GM23338 (cell line): ENCODE data around the gene BCKDK. TPM values are rescaled to one million over a fixed set of nuclear protein-coding genes. Genes with fewer than 3 reads are reported as not detected.

Source experiments
- ATAC-seq: fragments of 200-7000 bp; cut with Tn5 transposase; 3 replicates; pipeline ENCODE4 v1.9.1; 2020
- DNase-seq: peaks from one replicate; pipeline ENCODE4 v3.0.0-alpha.2; 2015; ENCODE audit warnings: low spot score
- H2AFZ ChIP-seq: fragments of 200-600 bp; sonication (generic); 2 replicates; pipeline ENCODE4 v1.8.0; 2016; ENCODE audit warnings: antibody characterized with exemption, mild to moderate bottlenecking, moderate library complexity
- H3F3A ChIP-seq: fragments of 200-600 bp; sonication (generic); replicated peaks from 2 replicates; pipeline ENCODE4 v1.8.0; 2017; ENCODE audit warnings: antibody characterized with exemption, mixed run types, low read depth
- H3K27ac ChIP-seq: fragments of 200-600 bp; sonication (generic); 2 replicates; pipeline ENCODE4 v1.6.1; 2016; ENCODE audit warnings: low read depth
- H3K27me3 ChIP-seq: fragments of 200-600 bp; sonication (generic); 2 replicates; pipeline ENCODE4 v1.8.0; 2016; ENCODE audit warnings: mild to moderate bottlenecking, mixed run types, moderate library complexity; ENCODE audit not compliant: insufficient read depth
- H3K36me3 ChIP-seq: fragments of 200-600 bp; sonication (generic); 2 replicates; pipeline ENCODE4 v1.8.0; 2016; ENCODE audit warnings: mild to moderate bottlenecking; ENCODE audit not compliant: insufficient read depth
- H3K4me1 ChIP-seq: fragments of 200-600 bp; sonication (generic); 2 replicates; pipeline ENCODE4 v1.8.0; 2016; ENCODE audit warnings: mild to moderate bottlenecking, moderate library complexity; ENCODE audit not compliant: insufficient read depth
- H3K4me2 ChIP-seq: fragments of 200-600 bp; sonication (generic); 2 replicates; pipeline ENCODE4 v1.7.1; 2017; ENCODE audit warnings: mixed run types
- H3K4me3 ChIP-seq: fragments of 200-600 bp; sonication (generic); 2 replicates; pipeline ENCODE4 v1.6.1; 2016; ENCODE audit warnings: mixed run types
- H3K79me2 ChIP-seq: fragments of 200-600 bp; sonication (generic); replicated peaks from 2 replicates; pipeline ENCODE4 v1.8.0; 2017; ENCODE audit warnings: mild to moderate bottlenecking; ENCODE audit not compliant: insufficient read depth
- H3K9me2 ChIP-seq: fragments of 200-600 bp; sonication (generic); 2 replicates; pipeline ENCODE4 v1.8.0; 2017; ENCODE audit not compliant: insufficient read depth
- H4K20me1 ChIP-seq: fragments of 200-600 bp; sonication (generic); replicated peaks from 2 replicates; pipeline ENCODE4 v1.8.0; 2017; ENCODE audit warnings: mild to moderate bottlenecking; ENCODE audit not compliant: insufficient read depth
- H3K27ac Mint-ChIP-seq: 2 replicates; pipeline ENCODE4 v1.8.0; 2020; ENCODE audit warnings: inconsistent platforms, mild to moderate bottlenecking, moderate library complexity, mixed read lengths
- H3K27me3 Mint-ChIP-seq: 3 replicates; pipeline ENCODE4 v1.8.0; 2022; ENCODE audit warnings: low read depth, mild to moderate bottlenecking, moderate library complexity, mixed read lengths, inconsistent platforms; ENCODE audit not compliant: insufficient read depth, poor library complexity
- H3K36me3 Mint-ChIP-seq: 3 replicates; pipeline ENCODE4 v1.8.0; 2021; ENCODE audit warnings: low read depth, mild to moderate bottlenecking, inconsistent platforms, moderate library complexity, mixed read lengths
- H3K4me1 Mint-ChIP-seq: 3 replicates; pipeline ENCODE4 v1.8.0; 2020; ENCODE audit warnings: mild to moderate bottlenecking, inconsistent platforms, mixed read lengths
- H3K4me3 Mint-ChIP-seq: 3 replicates; pipeline ENCODE4 v1.8.0; 2021; ENCODE audit warnings: moderate library complexity, mild to moderate bottlenecking, inconsistent platforms, mixed read lengths
- H3K9me3 Mint-ChIP-seq: 3 replicates; pipeline ENCODE4 v1.8.0; 2020; ENCODE audit warnings: moderate library complexity, mild to moderate bottlenecking, inconsistent platforms, mixed read lengths
- STAT1 ChIP-seq: IDR thresholded peaks from one replicate; pipeline ENCODE4 v1.6.1; 2016; ENCODE audit warnings: antibody characterized with exemption; ENCODE audit not compliant: unreplicated experiment
- ZNF114 ChIP-seq: fragments of 250-450 bp; sonication (Bioruptor Pico); IDR thresholded peaks from 2 replicates; pipeline ENCODE4 v1.5.0; 2020; ENCODE audit warnings: mild to moderate bottlenecking, moderate library complexity
- ZNF331 ChIP-seq: fragments of 250-450 bp; sonication (Bioruptor Pico); IDR thresholded peaks from 2 replicates; pipeline ENCODE4 v1.5.0; 2020; ENCODE audit warnings: low read depth, mild to moderate bottlenecking, moderate library complexity
- polyA plus RNA-seq: library from polyadenylated mRNA; unstranded; fragments of >200 nt; fragmentation: Nextera tagmentation; extraction: Ambion mirVana; gene quantifications from 2 replicates; pipeline ENCODE4 v1.2.1, GENCODE V29; 2016
- total RNA-seq: library from RNA; depleted of rRNA; stranded (reverse); fragments of >200 nt; shearing (Covaris generic); gene quantifications from 2 replicates; pipeline ENCODE4 v1.2.3, GENCODE V29; 2014
- TF ChIP-seq, protein P1 (sequence below): IDR thresholded peaks from one replicate; pipeline ENCODE4 v1.6.1; 2018; ENCODE audit warnings: antibody characterized with exemption; ENCODE audit not compliant: unreplicated experiment
- TF ChIP-seq, protein P2 (sequence below): IDR thresholded peaks from 2 replicates; pipeline ENCODE4 v1.6.1; 2016; ENCODE audit warnings: antibody characterized with exemption
- TF ChIP-seq, protein P3 (sequence below), 2 experiments: fragments of 200-600 bp in 1 of 2; sonication (generic) in 1 of 2; conservative IDR thresholded peaks; 2 replicates each; pipeline versions ENCODE4 v1.5.1 to v1.6.1; 2016 to 2017; ENCODE audit warnings: antibody characterized with exemption in 2 of 2, low read depth in 2 of 2, mild to moderate bottlenecking in 2 of 2, moderate library complexity in 1 of 2

Gene BCKDK
- total and polyA plus RNA-seq, 2 experiments from 2014 or later, result 36.1 to 58.9 TPM

DNA sequence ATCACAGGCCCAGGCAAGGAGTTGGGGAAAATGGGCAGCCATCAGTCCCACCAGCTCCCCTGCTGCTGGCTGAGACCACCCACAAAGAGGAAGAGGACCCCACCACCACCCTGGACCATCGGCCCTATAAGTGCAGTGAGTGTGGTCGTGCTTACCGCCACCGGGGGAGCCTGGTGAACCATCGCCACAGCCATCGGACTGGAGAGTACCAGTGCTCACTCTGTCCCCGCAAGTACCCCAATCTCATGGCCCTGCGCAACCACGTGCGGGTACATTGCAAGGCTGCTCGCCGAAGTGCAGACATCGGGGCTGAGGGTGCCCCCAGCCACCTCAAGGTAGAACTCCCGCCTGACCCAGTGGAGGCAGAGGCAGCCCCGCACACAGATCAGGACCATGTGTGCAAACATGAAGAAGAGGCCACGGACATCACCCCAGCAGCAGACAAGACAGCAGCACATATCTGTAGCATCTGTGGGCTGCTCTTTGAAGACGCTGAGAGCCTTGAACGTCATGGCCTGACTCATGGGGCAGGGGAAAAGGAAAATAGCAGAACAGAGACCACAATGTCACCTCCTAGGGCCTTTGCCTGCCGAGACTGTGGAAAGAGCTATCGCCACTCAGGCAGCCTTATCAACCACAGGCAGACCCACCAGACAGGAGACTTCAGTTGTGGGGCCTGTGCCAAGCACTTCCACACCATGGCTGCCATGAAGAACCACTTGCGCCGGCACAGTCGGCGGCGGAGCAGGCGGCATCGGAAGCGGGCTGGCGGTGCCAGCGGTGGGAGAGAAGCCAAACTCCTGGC lies 30.4 kb upstream of the BCKDK start:
- Histone ChIP-seq H3K4me2 (no peak overlapping the region), H3K9me2 (no peaks in the 10 kb centered on the region), H3K4me1 (peaks cover 4% of the 10 kb centered on the region; the same call in 1 of the 2 replicates), H3K4me3 (no peak overlapping the region), H3K27ac (no peak overlapping the region), H2AFZ (no peak overlapping the region), H4K20me1 (no peaks in the 10 kb centered on the region; the same call in 1 of the 2 replicates), H3F3A (no peaks in the 10 kb centered on the region), H3K36me3 (peaks cover 7% of the 10 kb centered on the region; the same call in 1 of the 2 replicates), H3K79me2 (peaks cover 23% of the 10 kb centered on the region), H3K27me3 (no peaks in the 10 kb centered on the region)
- Mint-ChIP-seq H3K27me3 (peaks cover 10% of the 10 kb centered on the region), H3K4me1 (peaks cover 7% of the 10 kb centered on the region), H3K36me3 (peaks cover 53% of the 10 kb centered on the region), H3K4me3 (no peak overlapping the region), H3K27ac (no peak overlapping the region), H3K9me3 (no peaks in the 10 kb centered on the region; the same call in 2 of the 3 replicates)
- ATAC-seq, result no peak
- DNase-seq, result peak; percentile 35
- no peak for TF ChIP-seq ZNF331 (CRISPR knock-in tag)
- TF ChIP-seq, protein P1, sequence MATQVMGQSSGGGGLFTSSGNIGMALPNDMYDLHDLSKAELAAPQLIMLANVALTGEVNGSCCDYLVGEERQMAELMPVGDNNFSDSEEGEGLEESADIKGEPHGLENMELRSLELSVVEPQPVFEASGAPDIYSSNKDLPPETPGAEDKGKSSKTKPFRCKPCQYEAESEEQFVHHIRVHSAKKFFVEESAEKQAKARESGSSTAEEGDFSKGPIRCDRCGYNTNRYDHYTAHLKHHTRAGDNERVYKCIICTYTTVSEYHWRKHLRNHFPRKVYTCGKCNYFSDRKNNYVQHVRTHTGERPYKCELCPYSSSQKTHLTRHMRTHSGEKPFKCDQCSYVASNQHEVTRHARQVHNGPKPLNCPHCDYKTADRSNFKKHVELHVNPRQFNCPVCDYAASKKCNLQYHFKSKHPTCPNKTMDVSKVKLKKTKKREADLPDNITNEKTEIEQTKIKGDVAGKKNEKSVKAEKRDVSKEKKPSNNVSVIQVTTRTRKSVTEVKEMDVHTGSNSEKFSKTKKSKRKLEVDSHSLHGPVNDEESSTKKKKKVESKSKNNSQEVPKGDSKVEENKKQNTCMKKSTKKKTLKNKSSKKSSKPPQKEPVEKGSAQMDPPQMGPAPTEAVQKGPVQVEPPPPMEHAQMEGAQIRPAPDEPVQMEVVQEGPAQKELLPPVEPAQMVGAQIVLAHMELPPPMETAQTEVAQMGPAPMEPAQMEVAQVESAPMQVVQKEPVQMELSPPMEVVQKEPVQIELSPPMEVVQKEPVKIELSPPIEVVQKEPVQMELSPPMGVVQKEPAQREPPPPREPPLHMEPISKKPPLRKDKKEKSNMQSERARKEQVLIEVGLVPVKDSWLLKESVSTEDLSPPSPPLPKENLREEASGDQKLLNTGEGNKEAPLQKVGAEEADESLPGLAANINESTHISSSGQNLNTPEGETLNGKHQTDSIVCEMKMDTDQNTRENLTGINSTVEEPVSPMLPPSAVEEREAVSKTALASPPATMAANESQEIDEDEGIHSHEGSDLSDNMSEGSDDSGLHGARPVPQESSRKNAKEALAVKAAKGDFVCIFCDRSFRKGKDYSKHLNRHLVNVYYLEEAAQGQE, result no peak
- no peak for TF ChIP-seq STAT1
- TF ChIP-seq ZNF114, result no peak
- TF ChIP-seq, protein P2, sequence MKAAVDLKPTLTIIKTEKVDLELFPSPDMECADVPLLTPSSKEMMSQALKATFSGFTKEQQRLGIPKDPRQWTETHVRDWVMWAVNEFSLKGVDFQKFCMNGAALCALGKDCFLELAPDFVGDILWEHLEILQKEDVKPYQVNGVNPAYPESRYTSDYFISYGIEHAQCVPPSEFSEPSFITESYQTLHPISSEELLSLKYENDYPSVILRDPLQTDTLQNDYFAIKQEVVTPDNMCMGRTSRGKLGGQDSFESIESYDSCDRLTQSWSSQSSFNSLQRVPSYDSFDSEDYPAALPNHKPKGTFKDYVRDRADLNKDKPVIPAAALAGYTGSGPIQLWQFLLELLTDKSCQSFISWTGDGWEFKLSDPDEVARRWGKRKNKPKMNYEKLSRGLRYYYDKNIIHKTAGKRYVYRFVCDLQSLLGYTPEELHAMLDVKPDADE, result no peak

DNA sequence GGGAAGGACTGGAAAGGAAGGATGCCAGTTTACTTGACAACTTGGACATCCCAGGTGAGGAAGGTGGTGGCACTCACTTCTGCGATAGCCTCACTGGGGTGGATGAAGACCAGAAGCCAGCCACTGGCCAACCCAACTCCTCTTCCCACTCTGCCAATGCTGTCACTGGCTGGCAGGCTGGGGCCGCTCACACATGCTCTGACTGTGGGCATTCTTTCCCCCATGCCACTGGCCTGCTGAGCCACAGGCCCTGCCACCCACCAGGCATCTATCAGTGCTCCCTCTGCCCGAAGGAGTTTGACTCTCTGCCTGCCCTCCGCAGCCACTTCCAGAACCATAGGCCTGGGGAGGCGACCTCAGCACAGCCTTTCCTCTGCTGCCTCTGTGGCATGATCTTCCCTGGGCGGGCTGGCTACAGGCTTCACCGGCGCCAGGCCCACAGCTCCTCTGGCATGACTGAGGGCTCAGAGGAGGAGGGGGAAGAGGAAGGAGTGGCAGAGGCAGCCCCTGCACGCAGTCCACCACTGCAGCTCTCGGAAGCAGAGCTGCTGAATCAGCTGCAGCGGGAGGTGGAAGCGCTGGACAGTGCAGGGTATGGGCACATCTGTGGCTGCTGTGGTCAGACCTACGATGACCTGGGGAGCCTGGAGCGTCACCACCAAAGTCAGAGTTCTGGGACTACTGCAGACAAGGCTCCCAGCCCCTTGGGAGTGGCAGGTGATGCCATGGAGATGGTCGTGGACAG lies 29.4 kb upstream of the BCKDK start:
- no peaks in the 10 kb centered on the region for H3K9me3 Mint-ChIP-seq
- no peak overlapping the region for H3K4me3 ChIP-seq
- no peaks in the 10 kb centered on the region; the same call in 1 of the 2 replicates for H4K20me1 ChIP-seq
- H3K79me2 ChIP-seq, result peaks cover 20% of the 10 kb centered on the region
- H3K4me2 ChIP-seq, result no peak overlapping the region
- ATAC-seq (no peak), DNase-seq (no peak)
- H3K27me3 Mint-ChIP-seq, result peaks cover 11% of the 10 kb centered on the region
- peaks cover 4% of the 10 kb centered on the region; the same call in 1 of the 2 replicates for H3K4me1 ChIP-seq
- no peaks in the 10 kb centered on the region for H3K27me3 ChIP-seq
- no peak overlapping the region for H3K4me3 Mint-ChIP-seq
- peaks cover 7% of the 10 kb centered on the region; the same call in 1 of the 2 replicates for H3K36me3 ChIP-seq
- no peak overlapping the region for H3K27ac Mint-ChIP-seq
- H3K9me2 ChIP-seq, result no peaks in the 10 kb centered on the region
- peaks cover 56% of the 10 kb centered on the region for H3K36me3 Mint-ChIP-seq
- H3K27ac ChIP-seq, result no peak overlapping the region
- H3F3A ChIP-seq, result no peaks in the 10 kb centered on the region
- TF ChIP-seq, protein P2, result no peak
- TF ChIP-seq, protein P3, sequence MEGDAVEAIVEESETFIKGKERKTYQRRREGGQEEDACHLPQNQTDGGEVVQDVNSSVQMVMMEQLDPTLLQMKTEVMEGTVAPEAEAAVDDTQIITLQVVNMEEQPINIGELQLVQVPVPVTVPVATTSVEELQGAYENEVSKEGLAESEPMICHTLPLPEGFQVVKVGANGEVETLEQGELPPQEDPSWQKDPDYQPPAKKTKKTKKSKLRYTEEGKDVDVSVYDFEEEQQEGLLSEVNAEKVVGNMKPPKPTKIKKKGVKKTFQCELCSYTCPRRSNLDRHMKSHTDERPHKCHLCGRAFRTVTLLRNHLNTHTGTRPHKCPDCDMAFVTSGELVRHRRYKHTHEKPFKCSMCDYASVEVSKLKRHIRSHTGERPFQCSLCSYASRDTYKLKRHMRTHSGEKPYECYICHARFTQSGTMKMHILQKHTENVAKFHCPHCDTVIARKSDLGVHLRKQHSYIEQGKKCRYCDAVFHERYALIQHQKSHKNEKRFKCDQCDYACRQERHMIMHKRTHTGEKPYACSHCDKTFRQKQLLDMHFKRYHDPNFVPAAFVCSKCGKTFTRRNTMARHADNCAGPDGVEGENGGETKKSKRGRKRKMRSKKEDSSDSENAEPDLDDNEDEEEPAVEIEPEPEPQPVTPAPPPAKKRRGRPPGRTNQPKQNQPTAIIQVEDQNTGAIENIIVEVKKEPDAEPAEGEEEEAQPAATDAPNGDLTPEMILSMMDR (conservative IDR thresholded peaks at IDR 0.05; ENCODE audit: low read depth in 2 of 2), result no peak
- no peak overlapping the region for H2AFZ ChIP-seq
- peaks cover 7% of the 10 kb centered on the region for H3K4me1 Mint-ChIP-seq
